ENCODE results near the gene IP6K2. TPM values are rescaled to one million over a fixed set of nuclear protein-coding genes. Genes with fewer than 3 reads are reported as not detected.

The IP6K2 gene
- total and polyA plus RNA-seq, 2 of the 8 experiments (the other 6 are each of a cell fraction or from before 2014, with no cell fraction given) = 95.8 to 144 TPM

DNA sequence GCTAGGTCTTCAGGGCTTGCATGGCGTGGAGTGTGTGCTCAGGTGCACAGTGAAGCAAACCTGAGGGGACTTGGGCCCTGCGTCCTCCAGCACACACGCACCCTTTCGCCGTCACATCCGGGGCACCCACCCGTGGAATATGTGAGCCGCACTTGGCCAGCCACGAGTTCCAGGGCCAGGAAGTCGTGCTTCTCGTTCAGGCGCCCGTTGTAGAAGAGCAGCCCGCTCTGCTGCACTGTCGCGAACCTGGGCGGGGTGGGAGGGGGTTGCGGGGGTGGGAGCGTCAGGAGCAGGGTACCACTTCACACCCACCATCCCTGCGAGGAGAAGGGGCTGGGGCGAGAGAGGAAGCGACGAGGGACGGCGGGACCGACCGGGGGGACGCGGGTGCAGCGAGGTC lies 61.4 kb downstream of the IP6K2 start:
- H2BK20ac ChIP-seq (ENCODE audit: low read length) = no peak overlapping the region
- H2BK5ac ChIP-seq (ENCODE audit: low read depth, low read length) = peak overlapping the region; percentile 69; the same call in 1 of the 2 replicates
- H2BK12ac ChIP-seq (ENCODE audit: low read depth, low read length) = peak overlapping the region; percentile 55; the same call in 1 of the 2 replicates
- no peak overlapping the region for H2BK120ac ChIP-seq (replicated peaks; ENCODE audit: low read depth, low read length)
- no peaks in the 10 kb centered on the region for H3K9me3 ChIP-seq (ENCODE audit: insufficient read depth in 2 of 2, low read depth in 1 of 2, low read length in 1 of 2)
- H2AK5ac ChIP-seq (ENCODE audit: low read depth, low read length) = 0 out of 2 replicates have a peak overlapping the region, but pooled peaks have one; percentile 19
- no peak for DNase-seq (ENCODE audit: low read depth in 1 of 2, low spot score in 2 of 2)
- peak overlapping the region; percentile 75 for H2BK15ac ChIP-seq (ENCODE audit: low read length)
- no peak overlapping the region for H3K14ac ChIP-seq (ENCODE audit: insufficient read length)
- peaks cover 0 to 16% (median 15%) of the 10 kb centered on the region in 4 experiments; a peak in 6 of 7 replicates for H3K4me1 ChIP-seq (replicated peaks in 1 of 4; ENCODE audit: control insufficient read depth in 3 of 4, insufficient read depth in 4 of 4, low read length in 3 of 4)
- peaks cover 11% of the 10 kb centered on the region; the same call in 1 of the 2 replicates for H3K23me2 ChIP-seq (ENCODE audit: low read depth, low read length)
- no peak overlapping the region for H3K23ac ChIP-seq (ENCODE audit: insufficient read length)
- no peak overlapping the region for H3K56ac ChIP-seq (replicated peaks; ENCODE audit: insufficient read length, low read depth, low read length)
- H2AFZ ChIP-seq (ENCODE audit: low read length) = 0 out of 2 replicates have a peak overlapping the region, but pooled peaks have one; percentile 68
- peak overlapping the region in 3 of 4 experiments; percentile 29 to 55 (median 53); a peak in 3 of 7 replicates for H3K9ac ChIP-seq (replicated peaks in 1 of 4; ENCODE audit: extremely low read depth in 1 of 4, low read depth in 3 of 4, low read length in 3 of 4)
- H3K4me3 ChIP-seq (ENCODE audit: extremely low read depth in 1 of 4, insufficient read depth in 2 of 4, low read depth in 3 of 4, low read length in 4 of 4) = peak overlapping the region; percentile 28 to 61 (median 33)
- no peak overlapping the region; the same call in 1 of the 2 replicates for H3K27ac ChIP-seq (ENCODE audit: low read depth, low read length)
- H3K27me3 ChIP-seq (replicated peaks in 1 of 4; ENCODE audit: control insufficient read depth in 3 of 4, extremely low read depth in 1 of 4, insufficient read depth in 3 of 4, low read length in 3 of 4) = peaks cover 0 to 5% (median 3%) of the 10 kb centered on the region in 4 experiments; a peak in 3 of 7 replicates
- no peak for FAIRE-seq
- ChIA-PET CTCF (ENCODE audit: partially characterized antibody) (interaction anchor here (0.6 to 2.6 kb wide), 6 partner anchors 11 to 223 kb away, joined by 3 to 11 read pairs (median 4); partner anchors contain the start of genes PFKFB4 and SLC26A6), POLR2A (ENCODE audit: partially characterized antibody) (interaction anchor here (0.7 to 10.5 kb wide), 7 partner anchors 8 to 209 kb away, joined by 3 to 111 read pairs (median 5); partner anchors contain the start of genes ATRIP, CELSR3, SLC26A6 and UQCRC1)
- H4K8ac ChIP-seq (ENCODE audit: extremely low read depth, insufficient read depth, low read length) = no peak overlapping the region
- H3K4ac ChIP-seq (replicated peaks; ENCODE audit: insufficient read length, low read depth, low read length) = peak overlapping the region; percentile 81
- H4K20me1 ChIP-seq (replicated peaks in 1 of 2; ENCODE audit: control insufficient read depth in 1 of 2, insufficient read depth in 2 of 2, low read length in 2 of 2) = peaks cover 6 to 32% of the 10 kb centered on the region in 2 experiments
- peak overlapping the region; percentile 34 for H4K91ac ChIP-seq (replicated peaks; ENCODE audit: insufficient read length, low read length)
- TF ChIP-seq POLR2AphosphoS5 (IDR thresholded peaks at IDR 0.05; ENCODE audit: low read depth, low read length) (0 out of 2 replicates have a peak, but pooled peaks have one; percentile 25), HDAC2 (IDR thresholded peaks at IDR 0.05; ENCODE audit: borderline replicate concordance in 1 of 2, low read depth in 2 of 2, low read length in 2 of 2) (no peak)
- H3K79me1 ChIP-seq (ENCODE audit: low read depth, low read length) = peaks cover under 1% of the 10 kb centered on the region; the same call in 1 of the 2 replicates
- peak overlapping the region; percentile 74 to 81 for H3K4me2 ChIP-seq (ENCODE audit: insufficient read depth in 1 of 2, low read depth in 2 of 2, low read length in 2 of 2)
- peak overlapping the region; percentile 85; the same call in 1 of the 2 replicates for H3K18ac ChIP-seq (ENCODE audit: extremely low read depth, low read length)
- no peaks in the 10 kb centered on the region for H3K79me2 ChIP-seq (ENCODE audit: control insufficient read depth in 1 of 2, insufficient read depth in 2 of 2, low read length in 2 of 2)
- peak overlapping the region; percentile 3 for H4K5ac ChIP-seq (ENCODE audit: insufficient read length, low read depth, low read length)
- peaks cover 0 to 9% (median 7%) of the 10 kb centered on the region in 4 experiments; a peak in 5 of 8 replicates for H3K36me3 ChIP-seq (ENCODE audit: control insufficient read depth in 2 of 4, insufficient read depth in 4 of 4, low read length in 3 of 4)
- 46% methylated on average over 18 of the region's 30 CpGs; no CpG with 5 or more reads in 1 of the 2 experiments for WGBS, 2 experiments (ENCODE audit: extremely low coverage in 1 of 2, insufficient coverage in 1 of 2, insufficient read length in 1 of 2, insufficient replicate concordance in 2 of 2, low coverage in 1 of 2, low lambda C conversion rate in 2 of 2, missing lambda C conversion rate in 1 of 2)
